ENCODE measurements around the gene GRM2.

GRM2 gene

GRCh38 chr3:51715977-51716294 lies 9.1 kb downstream of the GRM2 start:
- no peak overlapping the region for H3K27ac ChIP-seq
- no peaks in the 10 kb centered on the region for H3K9me3 ChIP-seq
- H3K36me3 ChIP-seq: no peaks in the 10 kb centered on the region
- H3K27me3 ChIP-seq: no peaks in the 10 kb centered on the region
- no peaks in the 10 kb centered on the region for H3K4me1 ChIP-seq (ENCODE audit: control insufficient read depth in 1 of 2, insufficient read depth in 1 of 2, low read depth in 1 of 2, low read length in 1 of 2)
- no peak for TF ChIP-seq CTCF (IDR thresholded peaks at IDR 0.05)
- no peak overlapping the region for H3K4me3 ChIP-seq (ENCODE audit: low read depth in 1 of 2, low read length in 1 of 2)

GRCh38 chr3:51716805-51717204 lies 9.9 kb downstream of the GRM2 start:
- no peak for TF ChIP-seq CTCF (IDR thresholded peaks at IDR 0.05)
- Histone ChIP-seq H3K36me3 (no peaks in the 10 kb centered on the region), H3K4me3 (ENCODE audit: low read depth in 1 of 2, low read length in 1 of 2) (no peak overlapping the region), H3K27ac (no peak overlapping the region), H3K4me1 (ENCODE audit: control insufficient read depth in 1 of 2, insufficient read depth in 1 of 2, low read depth in 1 of 2, low read length in 1 of 2) (no peaks in the 10 kb centered on the region), H3K27me3 (no peaks in the 10 kb centered on the region), H3K9me3 (no peaks in the 10 kb centered on the region)

GRCh38 chr3:51717446-51717845 lies 10.6 kb downstream of the GRM2 start:
- Histone ChIP-seq H3K36me3 (no peaks in the 10 kb centered on the region), H3K4me3 (ENCODE audit: low read depth in 1 of 2, low read length in 1 of 2) (no peak overlapping the region), H3K9me3 (no peaks in the 10 kb centered on the region), H3K27me3 (no peaks in the 10 kb centered on the region), H3K4me1 (ENCODE audit: control insufficient read depth in 1 of 2, insufficient read depth in 1 of 2, low read depth in 1 of 2, low read length in 1 of 2) (no peaks in the 10 kb centered on the region), H3K27ac (no peak overlapping the region)
- no peak for TF ChIP-seq CTCF (IDR thresholded peaks at IDR 0.05)

GRCh38 chr3:51717947-51718346 lies 11.1 kb downstream of the GRM2 start:
- no peak for TF ChIP-seq CTCF (IDR thresholded peaks at IDR 0.05)
- no peak overlapping the region for H3K27ac ChIP-seq
- no peak overlapping the region for H3K4me3 ChIP-seq (ENCODE audit: low read depth in 1 of 2, low read length in 1 of 2)
- no peaks in the 10 kb centered on the region for H3K36me3 ChIP-seq
- no peaks in the 10 kb centered on the region for H3K9me3 ChIP-seq
- no peaks in the 10 kb centered on the region for H3K4me1 ChIP-seq (ENCODE audit: control insufficient read depth in 1 of 2, insufficient read depth in 1 of 2, low read depth in 1 of 2, low read length in 1 of 2)
- H3K27me3 ChIP-seq: no peaks in the 10 kb centered on the region

- Histone ChIP-seq H3K36me3 (no peaks in the 10 kb centered on the region), H3K9me3 (no peaks in the 10 kb centered on the region), H3K27ac (no peak overlapping the region), H3K4me3 (ENCODE audit: low read depth in 1 of 2, low read length in 1 of 2) (no peak overlapping the region), H3K27me3 (no peaks in the 10 kb centered on the region), H3K4me1 (ENCODE audit: control insufficient read depth in 1 of 2, insufficient read depth in 1 of 2, low read depth in 1 of 2, low read length in 1 of 2) (no peaks in the 10 kb centered on the region)
- no peak for TF ChIP-seq CTCF (IDR thresholded peaks at IDR 0.05)
Observed at GRCh38 chr3:51718547-51719409, 11.9 kb downstream of the GRM2 start.

Measured in neutrophil (primary cell).